ENCODE measurements around the gene HACD2. TPM values are rescaled to one million over a fixed set of nuclear protein-coding genes. Genes with fewer than 3 reads are reported as not detected.
A peak's percentile ranks its signal among the peaks of the same experiment; 100 is the strongest.
"Not testable (repeated sequence)": the region's sequence is repeated elsewhere in the genome, so short reads cannot be mapped to it uniquely, and the experiment has no call there.

Gene HACD2
- total RNA-seq, 3 donors from 2014 or later, result 40.9 to 65.0 (median 52.7) TPM

- no peak for DNase-seq
- TF ChIP-seq CTCF (IDR thresholded peaks at IDR 0.05), result no peak
- Histone ChIP-seq H3K4me1 (ENCODE audit: low read depth) (no peaks in the 10 kb centered on the region), H3K9me3 (no peaks in the 10 kb centered on the region), H3K36me3 (ENCODE audit: low read depth) (no peaks in the 10 kb centered on the region), H3K4me3 (no peak overlapping the region)
- intact Hi-C loops (cut with DNase I, micrococcal nuclease), result no loop called here
- ATAC-seq, result no peak
These were observed 24.2 kb upstream of the HACD2 start for GRCh38 chr3:123609063-123609462.

GRCh38 chr3:123608263-123608937 is 23.5 kb upstream of the HACD2 start:
- DNase-seq (no peak), ATAC-seq (no peak)
- H3K4me1 ChIP-seq (ENCODE audit: low read depth), result no peaks in the 10 kb centered on the region
- no peak overlapping the region for H3K4me3 ChIP-seq
- H3K9me3 ChIP-seq, result no peaks in the 10 kb centered on the region
- intact Hi-C loops (cut with DNase I, micrococcal nuclease), result no loop called here
- no peaks in the 10 kb centered on the region for H3K36me3 ChIP-seq (ENCODE audit: low read depth)
- no peak for TF ChIP-seq CTCF (IDR thresholded peaks at IDR 0.05)

- Histone ChIP-seq H3K9me3 (no peaks in the 10 kb centered on the region), H3K36me3 (ENCODE audit: low read depth) (no peaks in the 10 kb centered on the region), H3K4me1 (ENCODE audit: low read depth) (no peaks in the 10 kb centered on the region), H3K4me3 (no peak overlapping the region)
- intact Hi-C loops (cut with DNase I, micrococcal nuclease), result no loop called here
- TF ChIP-seq CTCF (IDR thresholded peaks at IDR 0.05), result no peak
- ATAC-seq (no peak), DNase-seq (no peak)
These were observed 21.7 kb upstream of the HACD2 start for GRCh38 chr3:123606527-123606926.

GRCh38 chr3:123605789-123606234 is 21.0 kb upstream of the HACD2 start:
- TF ChIP-seq CTCF (IDR thresholded peaks at IDR 0.05), result no peak
- ATAC-seq (peak; percentile 76), DNase-seq (no peak)
- H3K9me3 ChIP-seq, result no peaks in the 10 kb centered on the region
- H3K36me3 ChIP-seq (ENCODE audit: low read depth), result no peaks in the 10 kb centered on the region
- intact Hi-C loops (cut with DNase I, micrococcal nuclease), result no loop called here
- H3K4me3 ChIP-seq, result no peak overlapping the region
- H3K4me1 ChIP-seq (ENCODE audit: low read depth), result no peaks in the 10 kb centered on the region

- ATAC-seq; intact Hi-C loops (cut with DNase I, micrococcal nuclease); H3K4me3 ChIP-seq; H3K9me3 ChIP-seq; H3K36me3 ChIP-seq (ENCODE audit: low read depth); DNase-seq; H3K4me1 ChIP-seq (ENCODE audit: low read depth): not testable (repeated sequence)
These were observed 18.3 kb upstream of the HACD2 start for GRCh38 chr3:123603153-123603552.

- H3K4me1 ChIP-seq (ENCODE audit: low read depth), result no peaks in the 10 kb centered on the region
- DNase-seq (no peak), ATAC-seq (peak; percentile 82)
- H3K36me3 ChIP-seq (ENCODE audit: low read depth), result no peaks in the 10 kb centered on the region
- intact Hi-C loops (cut with DNase I, micrococcal nuclease), result no loop called here
- no peak for TF ChIP-seq CTCF (IDR thresholded peaks at IDR 0.05)
- H3K4me3 ChIP-seq, result no peak overlapping the region
- no peaks in the 10 kb centered on the region for H3K9me3 ChIP-seq
These were observed 17.5 kb upstream of the HACD2 start for GRCh38 chr3:123602325-123602724.

GRCh38 chr3:123600863-123601262 is 16.0 kb upstream of the HACD2 start:
- H3K4me1 ChIP-seq (ENCODE audit: low read depth); DNase-seq; intact Hi-C loops (cut with DNase I, micrococcal nuclease); H3K9me3 ChIP-seq; H3K4me3 ChIP-seq; H3K36me3 ChIP-seq (ENCODE audit: low read depth): not testable (repeated sequence)
- ATAC-seq, result peak; percentile 62

All from mucosa of descending colon (tissue), 3 donors.